ENCODE measurements around the gene BTNL3.

DNA sequence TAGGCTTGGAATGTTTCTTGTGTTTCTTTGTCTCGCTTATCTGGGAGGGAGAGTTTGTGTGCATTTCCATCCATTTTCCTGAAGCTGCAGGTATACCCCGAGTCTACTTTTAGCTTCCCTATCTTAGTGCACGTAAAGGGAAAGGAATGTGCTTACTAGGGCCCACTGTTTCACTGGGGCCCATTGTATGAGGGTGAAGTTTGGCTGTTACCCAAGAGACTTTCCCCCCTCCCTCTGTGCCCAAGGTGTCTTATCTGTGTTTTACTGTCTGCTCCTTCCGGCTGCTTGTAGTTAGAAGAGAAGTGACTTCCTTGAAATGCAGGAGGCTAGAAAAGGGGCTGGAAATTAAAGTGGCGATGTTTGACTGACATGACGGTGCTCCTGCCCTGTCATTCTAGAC, 12.1 kb upstream of the BTNL3 start:
- TF ChIP-seq SP1 (CRISPR knock-in tag; conservative IDR thresholded peaks at IDR 0.05) (no peak), MAX (CRISPR knock-in tag; IDR thresholded peaks at IDR 0.05) (no peak), EMX1 (CRISPR knock-in tag; IDR thresholded peaks at IDR 0.05) (no peak), CREB1 (CRISPR knock-in tag; IDR thresholded peaks at IDR 0.05) (no peak)
- TF ChIP-seq, protein P1, sequence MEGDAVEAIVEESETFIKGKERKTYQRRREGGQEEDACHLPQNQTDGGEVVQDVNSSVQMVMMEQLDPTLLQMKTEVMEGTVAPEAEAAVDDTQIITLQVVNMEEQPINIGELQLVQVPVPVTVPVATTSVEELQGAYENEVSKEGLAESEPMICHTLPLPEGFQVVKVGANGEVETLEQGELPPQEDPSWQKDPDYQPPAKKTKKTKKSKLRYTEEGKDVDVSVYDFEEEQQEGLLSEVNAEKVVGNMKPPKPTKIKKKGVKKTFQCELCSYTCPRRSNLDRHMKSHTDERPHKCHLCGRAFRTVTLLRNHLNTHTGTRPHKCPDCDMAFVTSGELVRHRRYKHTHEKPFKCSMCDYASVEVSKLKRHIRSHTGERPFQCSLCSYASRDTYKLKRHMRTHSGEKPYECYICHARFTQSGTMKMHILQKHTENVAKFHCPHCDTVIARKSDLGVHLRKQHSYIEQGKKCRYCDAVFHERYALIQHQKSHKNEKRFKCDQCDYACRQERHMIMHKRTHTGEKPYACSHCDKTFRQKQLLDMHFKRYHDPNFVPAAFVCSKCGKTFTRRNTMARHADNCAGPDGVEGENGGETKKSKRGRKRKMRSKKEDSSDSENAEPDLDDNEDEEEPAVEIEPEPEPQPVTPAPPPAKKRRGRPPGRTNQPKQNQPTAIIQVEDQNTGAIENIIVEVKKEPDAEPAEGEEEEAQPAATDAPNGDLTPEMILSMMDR (IDR thresholded peaks at IDR 0.05) = no peak

Measured in WTC11 (cell line).